Liver (tissue), 9 donors: ENCODE measurements around the gene RUNX1. TPM values are rescaled to one million over a fixed set of nuclear protein-coding genes. Genes with fewer than 3 reads are reported as not detected.
A peak's percentile ranks its signal among the peaks of the same experiment; 100 is the strongest.

ENCODE experiments used
- DNase-seq: peaks from one replicate; pipeline ENCODE4 v3.0.0-alpha.2; 2017; ENCODE audit warnings: low spot score
- H3K27ac ChIP-seq, 2 donors: one replicate each; pipeline ENCODE4 v1.7.0; 2013; ENCODE audit warnings: inconsistent platforms in 2 of 2, low read length in 2 of 2, control low read depth in 1 of 2, low read depth in 1 of 2, mild to moderate bottlenecking in 1 of 2
- H3K27me3 ChIP-seq, 4 donors: one replicate each; pipeline versions ENCODE4 v1.6.1 to v1.7.0; 2013; ENCODE audit warnings: low read length in 3 of 4, inconsistent platforms in 1 of 4, mild to moderate bottlenecking in 1 of 4, moderate library complexity in 1 of 4; ENCODE audit not compliant: control insufficient read depth in 4 of 4, insufficient read depth in 4 of 4
- H3K36me3 ChIP-seq, 4 donors: one replicate each; pipeline versions ENCODE4 v1.6.1 to v1.7.0; 2013; ENCODE audit warnings: low read length in 3 of 4, mild to moderate bottlenecking in 3 of 4, low read depth in 1 of 4, moderate library complexity in 1 of 4; ENCODE audit not compliant: control insufficient read depth in 4 of 4, insufficient read depth in 3 of 4
- H3K4me1 ChIP-seq, 4 donors: one replicate each; pipeline versions ENCODE4 v1.6.1 to v1.7.0; 2013; ENCODE audit warnings: low read length in 3 of 4, mild to moderate bottlenecking in 3 of 4, moderate library complexity in 1 of 4; ENCODE audit not compliant: control insufficient read depth in 4 of 4, insufficient read depth in 4 of 4
- H3K4me3 ChIP-seq, 3 donors: one replicate each; pipeline versions ENCODE4 v1.6.1 to v1.7.0; 2013; ENCODE audit warnings: low read length in 3 of 3, control low read depth in 1 of 3, low read depth in 1 of 3, mild to moderate bottlenecking in 1 of 3
- H3K9ac ChIP-seq, 2 donors: one replicate each; pipeline ENCODE4 v1.7.0; 2013; ENCODE audit warnings: low read length in 2 of 2, mild to moderate bottlenecking in 2 of 2, moderate library complexity in 2 of 2, control low read depth in 1 of 2, low read depth in 1 of 2
- H3K9me3 ChIP-seq, 4 donors: one replicate each; pipeline versions ENCODE4 v1.6.1 to v1.7.0; 2013; ENCODE audit warnings: low read length in 3 of 4; ENCODE audit not compliant: control insufficient read depth in 4 of 4
- FOXA2 ChIP-seq: IDR thresholded peaks from 2 replicates; pipeline ENCODE4 v1.6.1; 2016; ENCODE audit warnings: antibody characterized with exemption
- HNF4A ChIP-seq, 2 donors: conservative IDR thresholded peaks; 2 replicates each; pipeline ENCODE4 v1.6.1; 2016; ENCODE audit warnings: antibody characterized with exemption in 2 of 2, mild to moderate bottlenecking in 2 of 2
- JUND ChIP-seq, 2 donors: IDR thresholded peaks; 2 replicates each; pipeline ENCODE4 v1.6.1; 2016; ENCODE audit warnings: antibody characterized with exemption in 2 of 2
- MAX ChIP-seq: IDR thresholded peaks from 2 replicates; pipeline ENCODE4 v1.6.1; 2016; ENCODE audit warnings: antibody characterized with exemption
- NR2F2 ChIP-seq: IDR thresholded peaks from 2 replicates; pipeline ENCODE4 v1.6.1; 2016; ENCODE audit warnings: antibody characterized with exemption
- RXRA ChIP-seq, 2 donors: IDR thresholded peaks; 2 replicates each; pipeline ENCODE4 v1.6.1; 2017 to 2018; ENCODE audit warnings: antibody characterized with exemption in 2 of 2, mild to moderate bottlenecking in 1 of 2
- SP1 ChIP-seq: IDR thresholded peaks from 2 replicates; pipeline ENCODE4 v1.6.1; 2018; ENCODE audit warnings: antibody characterized with exemption, mild to moderate bottlenecking
- TAF1 ChIP-seq: conservative IDR thresholded peaks from 2 replicates; pipeline ENCODE4 v1.6.1; 2016; ENCODE audit warnings: antibody characterized with exemption, mild to moderate bottlenecking
- YY1 ChIP-seq: IDR thresholded peaks from 2 replicates; pipeline ENCODE4 v1.6.1; 2016; ENCODE audit warnings: antibody characterized with exemption, mild to moderate bottlenecking
- WGBS: extraction: QIAGEN DNeasy Blood & Tissue Kit; methylation state at CpG from one replicate; pipeline ENCODE4 v1.1.7; 2013; 5-methylcytosine and 5-hydroxymethylcytosine counted together
- polyA plus RNA-seq, 2 donors: library from polyadenylated mRNA; stranded (reverse) in 1 of 2; unstranded in 1 of 2; fragments of 200-250 nt in 1 of 2; fragments of >200 nt in 1 of 2; fragmentation: Nextera tagmentation in 1 of 2; extraction: Ambion mirVana in 1 of 2; gene quantifications; one replicate each; pipeline versions ENCODE4 v1.2.1 to v1.2.3, GENCODE V29; 2013 to 2015
- total RNA-seq, 2 donors: library from RNA; depleted of rRNA; stranded (reverse); fragments of >200 nt; gene quantifications; one replicate each; pipeline ENCODE4 v1.2.3, GENCODE V29; 2014
- TF ChIP-seq, protein P1 (sequence below): fragments of 150-350 bp; IDR thresholded peaks from 2 replicates; pipeline ENCODE4 v1.5.1; 2017; ENCODE audit warnings: improper control_type of control experiment, low read depth, low read length; ENCODE audit not compliant: missing input control
- donor health status: healthy.
- donor health status: healthy.
- donor health status: healthy.
- donor health status: healthy.
- donor health status: healthy.

Gene RUNX1
- total and polyA plus RNA-seq, 4 donors: 0.98 to 7.2 (median 3.1) TPM

- TF ChIP-seq, protein P1, sequence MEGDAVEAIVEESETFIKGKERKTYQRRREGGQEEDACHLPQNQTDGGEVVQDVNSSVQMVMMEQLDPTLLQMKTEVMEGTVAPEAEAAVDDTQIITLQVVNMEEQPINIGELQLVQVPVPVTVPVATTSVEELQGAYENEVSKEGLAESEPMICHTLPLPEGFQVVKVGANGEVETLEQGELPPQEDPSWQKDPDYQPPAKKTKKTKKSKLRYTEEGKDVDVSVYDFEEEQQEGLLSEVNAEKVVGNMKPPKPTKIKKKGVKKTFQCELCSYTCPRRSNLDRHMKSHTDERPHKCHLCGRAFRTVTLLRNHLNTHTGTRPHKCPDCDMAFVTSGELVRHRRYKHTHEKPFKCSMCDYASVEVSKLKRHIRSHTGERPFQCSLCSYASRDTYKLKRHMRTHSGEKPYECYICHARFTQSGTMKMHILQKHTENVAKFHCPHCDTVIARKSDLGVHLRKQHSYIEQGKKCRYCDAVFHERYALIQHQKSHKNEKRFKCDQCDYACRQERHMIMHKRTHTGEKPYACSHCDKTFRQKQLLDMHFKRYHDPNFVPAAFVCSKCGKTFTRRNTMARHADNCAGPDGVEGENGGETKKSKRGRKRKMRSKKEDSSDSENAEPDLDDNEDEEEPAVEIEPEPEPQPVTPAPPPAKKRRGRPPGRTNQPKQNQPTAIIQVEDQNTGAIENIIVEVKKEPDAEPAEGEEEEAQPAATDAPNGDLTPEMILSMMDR: no peak
- peak; percentile 20 to 49 for TF ChIP-seq HNF4A (conservative IDR thresholded peaks at IDR 0.05)
- TF ChIP-seq FOXA2: no peak
These were observed 213.6 kb downstream of the RUNX1 start (continued) for GRCh38 chr21:34835526-34835925.

- peaks cover 9 to 26% (median 15%) of the 10 kb centered on the region in 4 donors for H3K4me1 ChIP-seq
- peak overlapping the region; percentile 45 to 77 for H3K27ac ChIP-seq
- H3K9ac ChIP-seq: no peak overlapping the region
- H3K27me3 ChIP-seq: no peaks in the 10 kb centered on the region
- TF ChIP-seq NR2F2: no peak
- TF ChIP-seq, protein P1: no peak
- H3K9me3 ChIP-seq: no peaks in the 10 kb centered on the region
- no peaks in the 10 kb centered on the region for H3K36me3 ChIP-seq
- H3K4me3 ChIP-seq: no peak overlapping the region
- WGBS: 83% methylated on average over 11 of the region's 11 CpGs
- DNase-seq: no peak
These were observed 214.1 kb downstream of the RUNX1 start for GRCh38 chr21:34834852-34835501.

- TF ChIP-seq FOXA2 (no peak), SP1 (no peak), HNF4A (conservative IDR thresholded peaks at IDR 0.05) (no peak), MAX (no peak), TAF1 (no peak)
- no peaks in the 10 kb centered on the region for H3K27me3 ChIP-seq
- H3K36me3 ChIP-seq: no peaks in the 10 kb centered on the region
- H3K27ac ChIP-seq: peak overlapping the region in 1 of 2 donors; percentile 21
- H3K4me3 ChIP-seq: no peak overlapping the region
- DNase-seq: no peak
- H3K4me1 ChIP-seq: peaks cover 9 to 26% (median 15%) of the 10 kb centered on the region in 4 donors
- no peaks in the 10 kb centered on the region for H3K9me3 ChIP-seq
- 96% methylated on average over 9 of the region's 9 CpGs for WGBS
- no peak overlapping the region for H3K9ac ChIP-seq
These were observed 214.8 kb downstream of the RUNX1 start for GRCh38 chr21:34834290-34834689.

- no peak overlapping the region for H3K4me3 ChIP-seq
- TF ChIP-seq JUND (IDR thresholded peaks at IDR 0.05) (peak; percentile 24 to 56), SP1 (peak; percentile 42), YY1 (peak; percentile 48), FOXA2 (no peak), HNF4A (conservative IDR thresholded peaks at IDR 0.05) (peak in 1 of 2 donors; percentile 59), RXRA (IDR thresholded peaks at IDR 0.05) (peak; percentile 33 to 71)
- H3K27me3 ChIP-seq: no peaks in the 10 kb centered on the region
- no peak overlapping the region for H3K9ac ChIP-seq
- no peaks in the 10 kb centered on the region for H3K9me3 ChIP-seq
- WGBS: 39% methylated on average over 5 of the region's 5 CpGs
- no peak for DNase-seq
- peaks cover 9 to 26% (median 15%) of the 10 kb centered on the region in 4 donors for H3K4me1 ChIP-seq
- no peak overlapping the region for H3K27ac ChIP-seq
- no peaks in the 10 kb centered on the region for H3K36me3 ChIP-seq
These were observed 215.6 kb downstream of the RUNX1 start for GRCh38 chr21:34833465-34833864.
